Activated T-cell treated with anti-CD3 and anti-CD28 coated beads for 48 hours (primary cell): ENCODE measurements around the gene U2SURP.

Source experiments
- DNase-seq: peaks from one replicate; pipeline ENCODE4 v3.0.0-alpha.2; 2020; ENCODE audit warnings: low read depth

The U2SURP gene

GRCh38 chr3:143101792-143102381, 100.5 kb downstream of the U2SURP start:
- DNase-seq, result no peak

- DNase-seq, result no peak
Observed at GRCh38 chr3:143103652-143104051, 102.3 kb downstream of the U2SURP start.

GRCh38 chr3:143105170-143105569, 103.8 kb downstream of the U2SURP start:
- no peak for DNase-seq

- DNase-seq, result no peak
Observed at GRCh38 chr3:143109861-143110260, 108.5 kb downstream of the U2SURP start.
